GM20000 (cell line): ENCODE data around the gene CAMK1D.

Experiments
- DNase-seq: peaks from one replicate; pipeline ENCODE4 v3.0.0; 2012; ENCODE audit warnings: low spot score
- CTCF ChIP-seq: IDR thresholded peaks from 2 replicates; pipeline ENCODE4 v1.5.1; 2012; ENCODE audit warnings: mild to moderate bottlenecking, control low read depth; ENCODE audit errors: extremely low read depth, missing control alignments

Gene CAMK1D

GRCh38 chr10:12635127-12635541, 285.8 kb downstream of the CAMK1D start:
- DNase-seq: no peak
- no peak for TF ChIP-seq CTCF

- DNase-seq: no peak
Observed at GRCh38 chr10:12636571-12636970, 287.2 kb downstream of the CAMK1D start.

GRCh38 chr10:12637649-12638048, 288.3 kb downstream of the CAMK1D start:
- TF ChIP-seq CTCF: no peak
- no peak for DNase-seq

More at GRCh38 chr10:12636571-12636970, 287.2 kb downstream of the CAMK1D start:
- TF ChIP-seq CTCF: no peak

GRCh38 chr10:12638103-12638502, 288.8 kb downstream of the CAMK1D start:
- peak; percentile 30 for DNase-seq
- TF ChIP-seq CTCF: no peak

- no peak for DNase-seq
- no peak for TF ChIP-seq CTCF
Observed at GRCh38 chr10:12638781-12639180, 289.4 kb downstream of the CAMK1D start.

GRCh38 chr10:12639996-12640944, 290.9 kb downstream of the CAMK1D start:
- DNase-seq: no peak
- no peak for TF ChIP-seq CTCF

- no peak for DNase-seq
- TF ChIP-seq CTCF: no peak
Observed at GRCh38 chr10:12642036-12642435, 292.7 kb downstream of the CAMK1D start.
